Ishikawa (cell line): ENCODE results near the gene ZNF212.

Experiments used
- CEBPB ChIP-seq: IDR thresholded peaks from 2 replicates; pipeline ENCODE4 v1.6.1; 2012
- CREB1 ChIP-seq: IDR thresholded peaks from 2 replicates; pipeline ENCODE4 v1.6.1; 2012; ENCODE audit warnings: low read depth
- EGR1 ChIP-seq: IDR thresholded peaks from 2 replicates; pipeline ENCODE4 v1.6.1; 2012
- EP300 ChIP-seq: IDR thresholded peaks from 2 replicates; pipeline ENCODE4 v1.6.1; 2012; ENCODE audit warnings: borderline replicate concordance
- FOXM1 ChIP-seq: IDR thresholded peaks from 2 replicates; pipeline ENCODE4 v1.6.1; 2012; ENCODE audit warnings: low read depth, borderline replicate concordance
- NFIC ChIP-seq: IDR thresholded peaks from 2 replicates; pipeline ENCODE4 v1.6.1; 2012
- RAD21 ChIP-seq: IDR thresholded peaks from 2 replicates; pipeline ENCODE4 v1.6.1; 2012; ENCODE audit warnings: low read depth
- TAF1 ChIP-seq: IDR thresholded peaks from 2 replicates; pipeline ENCODE4 v1.6.1; 2012; ENCODE audit warnings: low read depth, mild to moderate bottlenecking
- TCF12 ChIP-seq: IDR thresholded peaks from 2 replicates; pipeline ENCODE4 v1.6.1; 2012; ENCODE audit warnings: low read depth
- TEAD4 ChIP-seq: IDR thresholded peaks from 2 replicates; pipeline ENCODE4 v1.6.1; 2012
- YY1 ChIP-seq: IDR thresholded peaks from 2 replicates; pipeline ENCODE4 v1.6.1; 2012; ENCODE audit warnings: low read depth
- ZBTB7A ChIP-seq: IDR thresholded peaks from 2 replicates; pipeline ENCODE4 v1.6.1; 2012; ENCODE audit warnings: low read depth
- TF ChIP-seq, protein P1 (sequence below): IDR thresholded peaks from 2 replicates; pipeline ENCODE4 v1.6.1; 2012
- TF ChIP-seq, protein P2 (sequence below): IDR thresholded peaks from 2 replicates; pipeline ENCODE4 v1.6.1; 2012; ENCODE audit warnings: low read depth, mild to moderate bottlenecking
- TF ChIP-seq, protein P3 (sequence below): IDR thresholded peaks from 2 replicates; pipeline ENCODE4 v1.6.1; 2012

The ZNF212 gene

DNA sequence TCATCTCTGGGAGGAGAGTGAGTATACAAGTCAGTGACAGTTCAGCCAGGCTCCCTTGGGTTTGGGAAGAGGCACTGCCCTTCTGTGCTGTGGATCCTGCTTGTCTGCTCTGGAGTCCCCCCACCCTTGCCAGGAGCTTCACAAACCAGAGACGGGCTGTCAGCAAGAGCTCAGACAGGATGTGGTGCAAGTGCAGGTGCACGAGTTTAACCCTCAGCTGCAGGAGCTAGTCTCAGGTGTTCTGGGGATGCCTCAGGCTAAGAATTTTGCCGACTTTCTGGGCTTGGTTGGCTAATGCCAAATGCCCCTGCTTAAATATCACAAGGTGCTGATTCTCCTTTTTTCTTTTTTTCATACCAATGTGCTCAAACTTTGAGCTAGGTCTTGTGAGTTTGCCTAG, 44.9 kb downstream of the ZNF212 start:
- TF ChIP-seq TCF12 (no peak), NFIC (no peak), EP300 (no peak), ZBTB7A (no peak)

DNA sequence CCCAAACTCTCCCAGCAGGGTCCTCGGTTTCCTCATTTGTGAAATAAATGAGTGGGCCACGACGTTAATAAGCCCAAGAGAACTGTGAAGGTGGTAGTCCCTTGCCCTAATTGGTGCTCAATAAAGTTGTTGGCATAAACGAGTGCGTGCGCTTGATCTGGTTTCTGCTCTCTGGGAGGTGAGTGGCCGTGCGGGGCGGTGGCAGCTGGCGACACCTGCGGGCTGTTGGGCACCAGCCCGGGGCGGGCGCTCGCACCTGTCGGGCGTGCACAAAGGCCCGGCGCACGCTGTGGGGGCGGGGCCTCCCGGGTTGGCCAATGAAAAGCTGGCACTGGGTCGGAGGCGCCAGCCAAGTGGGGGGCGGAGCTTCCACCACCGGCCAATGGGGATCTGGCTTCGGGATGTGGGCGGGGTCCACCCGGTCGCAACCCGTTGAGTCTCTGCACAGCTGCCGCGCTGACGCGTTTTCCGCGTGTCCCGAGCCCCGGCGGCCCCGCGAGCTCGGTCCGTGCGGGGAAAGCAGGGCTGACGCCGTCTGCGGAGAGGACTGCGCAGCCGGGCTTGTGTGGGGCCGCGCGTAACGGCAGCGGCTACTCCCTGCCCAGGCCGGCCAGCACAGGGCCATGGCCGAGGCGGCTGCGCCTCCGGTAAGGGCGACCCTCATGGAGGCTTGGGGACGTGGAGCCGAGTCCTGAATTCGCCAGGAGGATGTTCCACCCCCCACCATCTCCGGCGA, 45.6 kb downstream of the ZNF212 start:
- TF ChIP-seq, protein P1, sequence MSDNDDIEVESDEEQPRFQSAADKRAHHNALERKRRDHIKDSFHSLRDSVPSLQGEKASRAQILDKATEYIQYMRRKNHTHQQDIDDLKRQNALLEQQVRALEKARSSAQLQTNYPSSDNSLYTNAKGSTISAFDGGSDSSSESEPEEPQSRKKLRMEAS = peak; percentile 90
- peak; percentile 38; the same call in 1 of the 2 replicates for TF ChIP-seq CREB1
- TF ChIP-seq, protein P2, sequence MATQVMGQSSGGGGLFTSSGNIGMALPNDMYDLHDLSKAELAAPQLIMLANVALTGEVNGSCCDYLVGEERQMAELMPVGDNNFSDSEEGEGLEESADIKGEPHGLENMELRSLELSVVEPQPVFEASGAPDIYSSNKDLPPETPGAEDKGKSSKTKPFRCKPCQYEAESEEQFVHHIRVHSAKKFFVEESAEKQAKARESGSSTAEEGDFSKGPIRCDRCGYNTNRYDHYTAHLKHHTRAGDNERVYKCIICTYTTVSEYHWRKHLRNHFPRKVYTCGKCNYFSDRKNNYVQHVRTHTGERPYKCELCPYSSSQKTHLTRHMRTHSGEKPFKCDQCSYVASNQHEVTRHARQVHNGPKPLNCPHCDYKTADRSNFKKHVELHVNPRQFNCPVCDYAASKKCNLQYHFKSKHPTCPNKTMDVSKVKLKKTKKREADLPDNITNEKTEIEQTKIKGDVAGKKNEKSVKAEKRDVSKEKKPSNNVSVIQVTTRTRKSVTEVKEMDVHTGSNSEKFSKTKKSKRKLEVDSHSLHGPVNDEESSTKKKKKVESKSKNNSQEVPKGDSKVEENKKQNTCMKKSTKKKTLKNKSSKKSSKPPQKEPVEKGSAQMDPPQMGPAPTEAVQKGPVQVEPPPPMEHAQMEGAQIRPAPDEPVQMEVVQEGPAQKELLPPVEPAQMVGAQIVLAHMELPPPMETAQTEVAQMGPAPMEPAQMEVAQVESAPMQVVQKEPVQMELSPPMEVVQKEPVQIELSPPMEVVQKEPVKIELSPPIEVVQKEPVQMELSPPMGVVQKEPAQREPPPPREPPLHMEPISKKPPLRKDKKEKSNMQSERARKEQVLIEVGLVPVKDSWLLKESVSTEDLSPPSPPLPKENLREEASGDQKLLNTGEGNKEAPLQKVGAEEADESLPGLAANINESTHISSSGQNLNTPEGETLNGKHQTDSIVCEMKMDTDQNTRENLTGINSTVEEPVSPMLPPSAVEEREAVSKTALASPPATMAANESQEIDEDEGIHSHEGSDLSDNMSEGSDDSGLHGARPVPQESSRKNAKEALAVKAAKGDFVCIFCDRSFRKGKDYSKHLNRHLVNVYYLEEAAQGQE = no peak
- TF ChIP-seq RAD21 = peak; percentile 42; the same call in 1 of the 2 replicates
- no peak for TF ChIP-seq YY1
- TF ChIP-seq TAF1 = peak; percentile 60
- no peak for TF ChIP-seq EGR1
- TF ChIP-seq, protein P3, sequence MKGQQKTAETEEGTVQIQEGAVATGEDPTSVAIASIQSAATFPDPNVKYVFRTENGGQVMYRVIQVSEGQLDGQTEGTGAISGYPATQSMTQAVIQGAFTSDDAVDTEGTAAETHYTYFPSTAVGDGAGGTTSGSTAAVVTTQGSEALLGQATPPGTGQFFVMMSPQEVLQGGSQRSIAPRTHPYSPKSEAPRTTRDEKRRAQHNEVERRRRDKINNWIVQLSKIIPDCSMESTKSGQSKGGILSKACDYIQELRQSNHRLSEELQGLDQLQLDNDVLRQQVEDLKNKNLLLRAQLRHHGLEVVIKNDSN = peak; percentile 20; the same call in 1 of the 2 replicates
- no peak for TF ChIP-seq CEBPB
- TF ChIP-seq TCF12 = peak; percentile 68; the same call in 1 of the 2 replicates
- peak; percentile 14; the same call in 1 of the 2 replicates for TF ChIP-seq NFIC

DNA sequence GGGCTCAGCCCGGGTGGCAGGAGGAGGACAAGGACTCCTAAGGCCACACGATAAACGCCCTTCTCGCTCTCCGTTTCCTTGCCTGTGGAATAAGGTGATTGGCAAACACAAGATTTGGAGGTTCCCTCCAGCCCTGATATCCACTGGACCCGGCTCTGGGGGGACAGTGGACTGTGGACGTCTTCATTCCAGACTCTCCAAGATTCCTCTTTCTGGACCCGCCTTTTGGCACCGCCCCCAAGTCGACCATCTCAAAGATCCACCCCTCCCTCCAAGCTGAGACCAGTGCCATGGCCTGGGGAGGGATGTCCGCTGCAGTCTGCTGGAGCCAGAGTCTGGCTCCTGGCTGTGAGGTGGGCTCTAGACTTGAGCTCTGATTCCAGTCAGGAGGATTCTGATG, 46.2 kb downstream of the ZNF212 start:
- TF ChIP-seq, protein P1 = no peak
- TF ChIP-seq NFIC = no peak
- no peak for TF ChIP-seq FOXM1

DNA sequence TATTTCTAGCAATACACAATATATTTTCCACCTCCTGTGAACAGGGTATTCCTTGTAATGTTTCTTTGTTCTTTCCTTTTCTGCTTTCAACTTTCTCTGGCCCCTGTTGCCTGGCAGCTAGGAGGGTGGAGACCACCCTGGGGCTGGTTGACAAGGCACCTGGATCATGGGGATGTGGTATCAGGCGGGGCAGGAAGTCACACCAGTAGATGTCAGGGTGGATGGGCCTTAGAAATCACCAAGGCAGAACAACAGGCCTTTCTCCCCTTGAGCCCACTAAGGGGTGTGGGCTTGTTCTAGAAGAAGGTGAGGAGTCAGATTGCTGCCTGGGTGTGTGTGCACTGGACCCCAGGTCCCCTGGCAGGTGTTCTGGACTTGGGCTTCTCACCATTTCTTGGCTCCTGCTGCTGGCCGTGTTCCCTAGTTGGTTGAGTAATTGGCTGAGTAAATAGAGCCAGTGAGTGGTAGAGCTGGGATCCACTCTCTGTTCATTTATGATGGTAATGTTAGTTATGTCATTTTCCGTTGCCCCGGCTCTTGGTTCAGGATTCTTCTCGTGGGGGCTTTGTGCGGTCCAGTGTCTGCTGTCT, 47.5 kb downstream of the ZNF212 start:
- TF ChIP-seq CEBPB = no peak
- TF ChIP-seq TAF1 = no peak
- TF ChIP-seq NFIC = no peak
- no peak for TF ChIP-seq EGR1
- TF ChIP-seq CREB1 = no peak
- TF ChIP-seq TEAD4 = no peak
- TF ChIP-seq, protein P2 = no peak
- no peak for TF ChIP-seq FOXM1
- no peak for TF ChIP-seq YY1
- TF ChIP-seq TCF12 = no peak
- no peak for TF ChIP-seq RAD21
- TF ChIP-seq ZBTB7A = no peak
- TF ChIP-seq, protein P3 = no peak
- TF ChIP-seq EP300 = no peak
- TF ChIP-seq, protein P1 = no peak

DNA sequence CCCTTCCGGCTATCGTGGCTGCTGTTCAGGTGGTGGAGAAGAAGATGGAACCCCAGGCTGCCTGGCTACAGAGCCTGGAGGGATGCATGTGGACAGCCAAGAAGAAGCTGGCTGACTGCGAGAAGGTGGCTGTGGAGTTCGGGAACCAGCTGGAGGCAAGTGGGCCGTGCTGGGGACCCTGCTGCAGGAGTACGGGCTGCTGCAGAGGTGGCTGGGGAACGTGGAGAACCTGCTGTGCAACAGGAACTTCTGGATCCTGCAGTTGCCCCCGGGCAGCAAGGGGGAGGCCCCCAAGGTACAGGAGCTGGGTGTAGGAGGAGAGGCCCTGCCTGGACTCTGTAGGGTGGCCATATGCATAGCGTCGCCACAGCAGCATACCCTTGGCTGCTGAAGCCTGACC, 48.2 kb downstream of the ZNF212 start:
- TF ChIP-seq, protein P1 = no peak
- no peak for TF ChIP-seq FOXM1
- no peak for TF ChIP-seq TAF1
- no peak for TF ChIP-seq TCF12
- TF ChIP-seq TEAD4 = no peak
- TF ChIP-seq, protein P3 = no peak
- TF ChIP-seq EP300 = no peak
- TF ChIP-seq YY1 = no peak
- no peak for TF ChIP-seq EGR1
- TF ChIP-seq, protein P2 = no peak
- TF ChIP-seq ZBTB7A = no peak
- TF ChIP-seq RAD21 = no peak
- TF ChIP-seq NFIC = no peak
- TF ChIP-seq CREB1 = no peak
- no peak for TF ChIP-seq CEBPB
